Mesothelial cell of epicardium (in vitro differentiated cells): Measurements from ENCODE around the gene ADD3. TPM values are rescaled to one million over a fixed set of nuclear protein-coding genes. Genes with fewer than 3 reads are reported as not detected.

ENCODE experiments used
- DNase-seq, 2 experiments: peaks; one replicate each; pipeline ENCODE4 v3.0.0; 2021; ENCODE audit warnings: low spot score in 2 of 2; ENCODE audit not compliant: unreplicated experiment in 2 of 2
- H3K27ac Mint-ChIP-seq: 2 replicates; pipeline ENCODE4 v1.8.0; 2021; ENCODE audit warnings: mixed read lengths
- H3K27me3 Mint-ChIP-seq: 2 replicates; pipeline ENCODE4 v1.8.0; 2021; ENCODE audit warnings: low read depth, mixed read lengths
- H3K36me3 Mint-ChIP-seq: 2 replicates; pipeline ENCODE4 v1.8.0; 2021; ENCODE audit warnings: mixed read lengths
- H3K4me1 Mint-ChIP-seq: 2 replicates; pipeline ENCODE4 v1.8.0; 2021; ENCODE audit warnings: mixed read lengths
- H3K4me3 Mint-ChIP-seq: 2 replicates; pipeline ENCODE4 v1.8.0; 2021; ENCODE audit warnings: mild to moderate bottlenecking, moderate library complexity, mixed read lengths
- H3K9me3 Mint-ChIP-seq: 2 replicates; pipeline ENCODE4 v1.8.0; 2021; ENCODE audit warnings: mixed read lengths
- total RNA-seq: library from RNA; stranded (reverse); gene quantifications from 3 replicates; pipeline ENCODE4 v1.2.1, GENCODE V29; 2021
- TF ChIP-seq, protein P1 (sequence below): fragments of 200-600 bp; sonication (generic); IDR thresholded peaks from one replicate; pipeline ENCODE4 v1.5.0; 2021; ENCODE audit warnings: antibody characterized with exemption; ENCODE audit not compliant: unreplicated experiment

The ADD3 gene
- total RNA-seq, 1 donor from 2014 or later, result 104 TPM

DNA sequence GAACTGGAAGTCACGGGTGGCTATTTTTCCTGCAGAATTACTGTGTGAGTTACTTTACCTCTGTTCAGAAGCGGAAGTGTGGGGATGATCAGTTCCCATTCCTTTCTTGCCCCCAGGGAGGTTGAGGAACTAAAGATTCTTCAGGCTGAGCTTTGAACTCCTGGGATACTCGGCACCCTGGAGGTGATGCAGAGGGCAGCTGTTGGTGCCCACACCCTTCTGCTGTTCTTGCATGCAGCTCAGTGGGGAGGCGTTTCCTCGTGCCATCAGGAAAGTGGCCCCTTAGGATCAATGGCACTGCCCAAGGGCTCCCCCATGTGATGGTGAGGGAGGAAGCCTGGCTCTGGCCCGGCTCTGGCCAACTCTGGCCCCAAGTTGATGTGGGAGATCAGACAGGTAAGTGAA lies 155.0 kb downstream of the ADD3 start:
- peaks cover 18% of the 10 kb centered on the region for H3K27me3 Mint-ChIP-seq
- no peak overlapping the region for H3K27ac Mint-ChIP-seq
- no peaks in the 10 kb centered on the region for H3K36me3 Mint-ChIP-seq
- H3K9me3 Mint-ChIP-seq, result no peaks in the 10 kb centered on the region
- H3K4me1 Mint-ChIP-seq, result peaks cover 9% of the 10 kb centered on the region
- DNase-seq, result no peak
- TF ChIP-seq, protein P1, sequence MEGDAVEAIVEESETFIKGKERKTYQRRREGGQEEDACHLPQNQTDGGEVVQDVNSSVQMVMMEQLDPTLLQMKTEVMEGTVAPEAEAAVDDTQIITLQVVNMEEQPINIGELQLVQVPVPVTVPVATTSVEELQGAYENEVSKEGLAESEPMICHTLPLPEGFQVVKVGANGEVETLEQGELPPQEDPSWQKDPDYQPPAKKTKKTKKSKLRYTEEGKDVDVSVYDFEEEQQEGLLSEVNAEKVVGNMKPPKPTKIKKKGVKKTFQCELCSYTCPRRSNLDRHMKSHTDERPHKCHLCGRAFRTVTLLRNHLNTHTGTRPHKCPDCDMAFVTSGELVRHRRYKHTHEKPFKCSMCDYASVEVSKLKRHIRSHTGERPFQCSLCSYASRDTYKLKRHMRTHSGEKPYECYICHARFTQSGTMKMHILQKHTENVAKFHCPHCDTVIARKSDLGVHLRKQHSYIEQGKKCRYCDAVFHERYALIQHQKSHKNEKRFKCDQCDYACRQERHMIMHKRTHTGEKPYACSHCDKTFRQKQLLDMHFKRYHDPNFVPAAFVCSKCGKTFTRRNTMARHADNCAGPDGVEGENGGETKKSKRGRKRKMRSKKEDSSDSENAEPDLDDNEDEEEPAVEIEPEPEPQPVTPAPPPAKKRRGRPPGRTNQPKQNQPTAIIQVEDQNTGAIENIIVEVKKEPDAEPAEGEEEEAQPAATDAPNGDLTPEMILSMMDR, result no peak
- H3K4me3 Mint-ChIP-seq, result no peak overlapping the region

DNA sequence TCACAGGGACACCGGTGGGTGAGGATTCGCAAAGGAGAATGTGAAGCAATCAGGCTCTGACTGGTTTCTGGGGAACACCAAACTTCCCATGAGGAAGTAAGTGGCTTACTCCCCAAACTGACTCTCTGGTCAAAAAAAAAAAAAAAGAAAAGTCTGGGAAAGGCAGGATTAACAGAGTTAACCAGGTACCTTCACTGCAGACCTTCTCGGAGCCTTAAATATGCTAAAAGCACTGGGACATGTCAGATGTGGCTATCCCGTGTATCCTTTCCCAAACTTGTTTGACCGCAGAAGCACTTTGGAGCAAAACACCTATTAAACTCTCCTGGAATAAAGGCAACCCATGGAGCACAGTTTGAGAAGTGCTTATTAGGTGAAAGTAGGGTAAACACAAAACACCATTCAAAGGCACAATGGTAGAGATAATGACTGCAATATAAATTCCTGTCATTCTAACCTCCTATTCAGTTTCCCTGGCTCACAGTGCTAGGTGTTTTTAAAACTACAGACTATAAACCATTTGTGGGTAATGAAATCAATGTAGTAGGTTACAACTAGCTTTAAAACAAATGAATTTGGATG lies 155.5 kb downstream of the ADD3 start:
- TF ChIP-seq, protein P1, result no peak
- Mint-ChIP-seq H3K27me3 (peaks cover 23% of the 10 kb centered on the region), H3K27ac (no peak overlapping the region)

DNA sequence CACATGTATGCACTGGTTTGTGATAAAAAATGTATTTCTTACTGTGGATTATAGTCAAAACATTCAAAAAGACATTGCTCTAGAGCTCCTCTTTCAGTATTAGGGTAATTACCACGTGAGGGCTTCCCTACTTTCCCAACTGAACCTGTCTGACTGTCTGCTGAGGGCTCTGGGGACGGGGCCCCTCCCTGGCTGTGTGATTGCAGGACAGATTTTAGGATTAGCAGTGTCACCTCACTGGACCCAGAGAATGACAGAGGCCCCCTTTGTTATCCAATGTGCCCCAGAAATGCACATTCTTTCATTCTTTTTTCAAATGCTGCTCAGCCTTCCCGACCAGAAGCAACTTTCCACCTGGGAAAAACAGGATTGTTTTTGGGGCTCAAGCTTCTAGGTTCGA lies 156.1 kb downstream of the ADD3 start:
- TF ChIP-seq, protein P1, result no peak
- H3K36me3 Mint-ChIP-seq, result no peaks in the 10 kb centered on the region
- no peaks in the 10 kb centered on the region for H3K9me3 Mint-ChIP-seq
- no peak for DNase-seq
- no peak overlapping the region for H3K4me3 Mint-ChIP-seq
- no peak overlapping the region for H3K27ac Mint-ChIP-seq
- H3K4me1 Mint-ChIP-seq, result peaks cover 12% of the 10 kb centered on the region
- peaks cover 29% of the 10 kb centered on the region for H3K27me3 Mint-ChIP-seq

More for the DNA sequence above, 155.5 kb downstream of the ADD3 start:
- H3K4me1 Mint-ChIP-seq, result peaks cover 12% of the 10 kb centered on the region
- H3K9me3 Mint-ChIP-seq, result no peaks in the 10 kb centered on the region
- H3K4me3 Mint-ChIP-seq, result no peak overlapping the region
- no peak for DNase-seq
- H3K36me3 Mint-ChIP-seq, result no peaks in the 10 kb centered on the region

DNA sequence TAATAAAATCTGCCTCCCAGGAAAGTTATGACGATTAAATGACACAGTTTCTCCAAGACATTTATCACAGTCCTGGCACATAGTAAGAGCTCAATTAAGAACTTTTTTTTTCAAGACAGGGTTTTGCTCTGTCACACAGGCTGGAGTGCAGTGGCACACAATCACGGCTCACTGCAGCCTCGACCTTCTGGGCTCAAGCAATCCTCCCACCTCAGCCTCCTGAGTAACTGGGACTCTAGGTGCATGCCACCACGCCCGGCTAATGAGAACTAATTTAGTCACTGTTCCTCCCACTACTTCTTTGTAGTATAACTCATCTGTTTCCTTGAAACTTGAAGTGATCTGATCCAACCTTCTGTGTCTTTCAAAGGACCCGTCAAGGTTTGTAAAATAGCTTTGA lies 157.5 kb downstream of the ADD3 start:
- H3K4me3 Mint-ChIP-seq, result no peak overlapping the region
- no peaks in the 10 kb centered on the region for H3K9me3 Mint-ChIP-seq
- no peaks in the 10 kb centered on the region for H3K36me3 Mint-ChIP-seq
- no peak overlapping the region for H3K27ac Mint-ChIP-seq
- peaks cover 43% of the 10 kb centered on the region for H3K27me3 Mint-ChIP-seq
- H3K4me1 Mint-ChIP-seq, result peaks cover 20% of the 10 kb centered on the region
- TF ChIP-seq, protein P1, result no peak
- DNase-seq, result no peak

DNA sequence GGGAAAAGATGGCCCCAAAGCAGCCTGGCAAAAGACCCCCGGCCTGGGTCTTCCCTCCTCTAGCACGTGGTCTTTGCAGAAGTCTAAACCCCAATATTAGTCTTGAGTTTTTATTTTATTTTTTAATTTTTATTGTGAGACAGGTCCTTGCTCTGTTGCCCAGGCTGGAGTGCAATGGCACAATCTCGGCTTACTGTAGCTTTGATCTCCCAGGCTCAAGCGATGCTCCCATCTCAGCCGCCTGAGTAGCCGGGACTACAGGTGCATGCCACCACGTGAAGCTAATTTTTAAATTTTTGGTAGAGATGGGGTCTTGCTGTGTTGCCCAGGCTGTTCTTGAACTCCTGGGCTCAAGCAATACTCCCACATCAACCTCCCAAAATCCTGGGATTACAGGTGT lies 159.4 kb downstream of the ADD3 start:
- Mint-ChIP-seq H3K27me3 (peaks cover 56% of the 10 kb centered on the region), H3K4me3 (no peak overlapping the region), H3K27ac (no peak overlapping the region), H3K36me3 (no peaks in the 10 kb centered on the region), H3K9me3 (no peaks in the 10 kb centered on the region), H3K4me1 (peaks cover 22% of the 10 kb centered on the region)
- DNase-seq, result no peak
- TF ChIP-seq, protein P1, result no peak
